Endothelial cell of umbilical vein (primary cell): ENCODE measurements around the gene GRK1.

Source experiments
- CTCF ChIP-seq, 2 donors: IDR thresholded peaks; 1 replicate in 1 of 2; 2 replicates in 1 of 2; pipeline ENCODE4 v1.5.1; 2011; ENCODE audit warnings: low read length in 2 of 2, mild to moderate bottlenecking in 2 of 2, moderate library complexity in 2 of 2, control low read depth in 1 of 2, inconsistent platforms in 1 of 2, low read depth in 1 of 2; ENCODE audit not compliant: insufficient read depth in 1 of 2; ENCODE audit errors: extremely low read depth in 1 of 2
- EZH2 ChIP-seq: IDR thresholded peaks from 2 replicates; pipeline ENCODE4 v1.6.1; 2012; ENCODE audit warnings: borderline replicate concordance, low read depth, mild to moderate bottlenecking, moderate library complexity, low read length, inconsistent platforms; ENCODE audit not compliant: severe bottlenecking

GRCh38 chr13:113781571-113781970, 114.6 kb downstream of the GRK1 start:
- TF ChIP-seq CTCF (IDR thresholded peaks at IDR 0.05; ENCODE audit: extremely low read depth in 1 of 2, insufficient read depth in 1 of 2, low read depth in 1 of 2, low read length in 2 of 2): no peak
- no peak for TF ChIP-seq EZH2
